ENCODE data around the gene BACH2. TPM values are rescaled to one million over a fixed set of nuclear protein-coding genes. Genes with fewer than 3 reads are reported as not detected.

BACH2 gene
- total RNA-seq, 1 donor from 2014 or later = 5.0 TPM

GRCh38 chr6:90154755-90155470 lies 141.7 kb downstream of the BACH2 start:
- no peaks in the 10 kb centered on the region for H3K36me3 ChIP-seq (ENCODE audit: control insufficient read depth, insufficient read depth, low read length)
- no peak for TF ChIP-seq CTCF (IDR thresholded peaks at IDR 0.05; ENCODE audit: insufficient read depth, low read length, poor library complexity, severe bottlenecking)
- H3K4me3 ChIP-seq (ENCODE audit: low read depth, low read length) = no peak overlapping the region
- no peak for DNase-seq (ENCODE audit: low read depth)
- no peaks in the 10 kb centered on the region for H3K27me3 ChIP-seq (ENCODE audit: control insufficient read depth, insufficient read depth, low read length)

GRCh38 chr6:90151576-90152422 lies 144.8 kb downstream of the BACH2 start:
- no peak overlapping the region for H3K4me3 ChIP-seq (ENCODE audit: low read depth, low read length)
- no peaks in the 10 kb centered on the region for H3K27me3 ChIP-seq (ENCODE audit: control insufficient read depth, insufficient read depth, low read length)
- no peak for TF ChIP-seq CTCF (IDR thresholded peaks at IDR 0.05; ENCODE audit: insufficient read depth, low read length, poor library complexity, severe bottlenecking)
- no peak for DNase-seq (ENCODE audit: low read depth)
- no peaks in the 10 kb centered on the region for H3K36me3 ChIP-seq (ENCODE audit: control insufficient read depth, insufficient read depth, low read length)

- Histone ChIP-seq H3K4me3 (ENCODE audit: low read depth, low read length) (no peak overlapping the region), H3K36me3 (ENCODE audit: control insufficient read depth, insufficient read depth, low read length) (no peaks in the 10 kb centered on the region), H3K27me3 (ENCODE audit: control insufficient read depth, insufficient read depth, low read length) (no peaks in the 10 kb centered on the region)
- no peak for TF ChIP-seq CTCF (IDR thresholded peaks at IDR 0.05; ENCODE audit: insufficient read depth, low read length, poor library complexity, severe bottlenecking)
- DNase-seq (ENCODE audit: low read depth) = no peak
Observed at GRCh38 chr6:90149280-90149679, 147.4 kb downstream of the BACH2 start.

GRCh38 chr6:90148867-90149266 lies 147.8 kb downstream of the BACH2 start:
- no peak for TF ChIP-seq CTCF (IDR thresholded peaks at IDR 0.05; ENCODE audit: insufficient read depth, low read length, poor library complexity, severe bottlenecking)
- Histone ChIP-seq H3K27me3 (ENCODE audit: control insufficient read depth, insufficient read depth, low read length) (no peaks in the 10 kb centered on the region), H3K4me3 (ENCODE audit: low read depth, low read length) (no peak overlapping the region), H3K36me3 (ENCODE audit: control insufficient read depth, insufficient read depth, low read length) (no peaks in the 10 kb centered on the region)
- no peak for DNase-seq (ENCODE audit: low read depth)

- H3K36me3 ChIP-seq (ENCODE audit: control insufficient read depth, insufficient read depth, low read length) = no peaks in the 10 kb centered on the region
- TF ChIP-seq CTCF (IDR thresholded peaks at IDR 0.05; ENCODE audit: insufficient read depth, low read length, poor library complexity, severe bottlenecking) = no peak
Observed at GRCh38 chr6:90146921-90147649, 149.6 kb downstream of the BACH2 start.

More at GRCh38 chr6:90146921-90147649, 149.6 kb downstream of the BACH2 start:
- Histone ChIP-seq H3K4me3 (ENCODE audit: low read depth, low read length) (no peak overlapping the region), H3K27me3 (ENCODE audit: control insufficient read depth, insufficient read depth, low read length) (no peaks in the 10 kb centered on the region)
- no peak for DNase-seq (ENCODE audit: low read depth)

All from kidney epithelial cell (primary cell).